GM23338 (cell line): ENCODE measurements around the gene MYL5. TPM values are rescaled to one million over a fixed set of nuclear protein-coding genes. Genes with fewer than 3 reads are reported as not detected.

Source experiments
- ATAC-seq: fragments of 200-7000 bp; cut with Tn5 transposase; 3 replicates; pipeline ENCODE4 v1.9.1; 2020
- DNase-seq: peaks from one replicate; pipeline ENCODE4 v3.0.0-alpha.2; 2015; ENCODE audit warnings: low spot score
- H2AFZ ChIP-seq: fragments of 200-600 bp; sonication (generic); 2 replicates; pipeline ENCODE4 v1.8.0; 2016; ENCODE audit warnings: antibody characterized with exemption, mild to moderate bottlenecking, moderate library complexity
- H3F3A ChIP-seq: fragments of 200-600 bp; sonication (generic); replicated peaks from 2 replicates; pipeline ENCODE4 v1.8.0; 2017; ENCODE audit warnings: antibody characterized with exemption, mixed run types, low read depth
- H3K27ac ChIP-seq: fragments of 200-600 bp; sonication (generic); 2 replicates; pipeline ENCODE4 v1.6.1; 2016; ENCODE audit warnings: low read depth
- H3K27me3 ChIP-seq: fragments of 200-600 bp; sonication (generic); 2 replicates; pipeline ENCODE4 v1.8.0; 2016; ENCODE audit warnings: mild to moderate bottlenecking, mixed run types, moderate library complexity; ENCODE audit not compliant: insufficient read depth
- H3K36me3 ChIP-seq: fragments of 200-600 bp; sonication (generic); 2 replicates; pipeline ENCODE4 v1.8.0; 2016; ENCODE audit warnings: mild to moderate bottlenecking; ENCODE audit not compliant: insufficient read depth
- H3K4me1 ChIP-seq: fragments of 200-600 bp; sonication (generic); 2 replicates; pipeline ENCODE4 v1.8.0; 2016; ENCODE audit warnings: mild to moderate bottlenecking, moderate library complexity; ENCODE audit not compliant: insufficient read depth
- H3K4me2 ChIP-seq: fragments of 200-600 bp; sonication (generic); 2 replicates; pipeline ENCODE4 v1.7.1; 2017; ENCODE audit warnings: mixed run types
- H3K4me3 ChIP-seq: fragments of 200-600 bp; sonication (generic); 2 replicates; pipeline ENCODE4 v1.6.1; 2016; ENCODE audit warnings: mixed run types
- H3K79me2 ChIP-seq: fragments of 200-600 bp; sonication (generic); replicated peaks from 2 replicates; pipeline ENCODE4 v1.8.0; 2017; ENCODE audit warnings: mild to moderate bottlenecking; ENCODE audit not compliant: insufficient read depth
- H3K9me2 ChIP-seq: fragments of 200-600 bp; sonication (generic); 2 replicates; pipeline ENCODE4 v1.8.0; 2017; ENCODE audit not compliant: insufficient read depth
- H4K20me1 ChIP-seq: fragments of 200-600 bp; sonication (generic); replicated peaks from 2 replicates; pipeline ENCODE4 v1.8.0; 2017; ENCODE audit warnings: mild to moderate bottlenecking; ENCODE audit not compliant: insufficient read depth
- H3K27ac Mint-ChIP-seq: 2 replicates; pipeline ENCODE4 v1.8.0; 2020; ENCODE audit warnings: inconsistent platforms, mild to moderate bottlenecking, moderate library complexity, mixed read lengths
- H3K27me3 Mint-ChIP-seq: 3 replicates; pipeline ENCODE4 v1.8.0; 2022; ENCODE audit warnings: low read depth, mild to moderate bottlenecking, moderate library complexity, mixed read lengths, inconsistent platforms; ENCODE audit not compliant: insufficient read depth, poor library complexity
- H3K36me3 Mint-ChIP-seq: 3 replicates; pipeline ENCODE4 v1.8.0; 2021; ENCODE audit warnings: low read depth, mild to moderate bottlenecking, inconsistent platforms, moderate library complexity, mixed read lengths
- H3K4me1 Mint-ChIP-seq: 3 replicates; pipeline ENCODE4 v1.8.0; 2020; ENCODE audit warnings: mild to moderate bottlenecking, inconsistent platforms, mixed read lengths
- H3K4me3 Mint-ChIP-seq: 3 replicates; pipeline ENCODE4 v1.8.0; 2021; ENCODE audit warnings: moderate library complexity, mild to moderate bottlenecking, inconsistent platforms, mixed read lengths
- H3K9me3 Mint-ChIP-seq: 3 replicates; pipeline ENCODE4 v1.8.0; 2020; ENCODE audit warnings: moderate library complexity, mild to moderate bottlenecking, inconsistent platforms, mixed read lengths
- CREB1 ChIP-seq: fragments of 250-450 bp; sonication (Bioruptor Pico); IDR thresholded peaks from 2 replicates; pipeline ENCODE4 v1.5.0; 2020; ENCODE audit warnings: low read depth, mild to moderate bottlenecking, moderate library complexity
- EZH2 ChIP-seq: fragments of 200-600 bp; sonication (generic); IDR thresholded peaks from one replicate; pipeline ENCODE4 v1.8.0; 2017; ENCODE audit warnings: antibody characterized with exemption, mild to moderate bottlenecking, low read depth; ENCODE audit not compliant: unreplicated experiment
- EZH2phosphoT487 ChIP-seq: fragments of 200-600 bp; sonication (generic); IDR thresholded peaks from one replicate; pipeline ENCODE4 v1.8.1; 2018; ENCODE audit warnings: antibody characterized with exemption; ENCODE audit not compliant: unreplicated experiment
- POLR2AphosphoS5 ChIP-seq: IDR thresholded peaks from 2 replicates; pipeline ENCODE4 v1.6.1; 2016; ENCODE audit warnings: antibody characterized with exemption, low read depth
- ZNF114 ChIP-seq: fragments of 250-450 bp; sonication (Bioruptor Pico); IDR thresholded peaks from 2 replicates; pipeline ENCODE4 v1.5.0; 2020; ENCODE audit warnings: mild to moderate bottlenecking, moderate library complexity
- ZNF331 ChIP-seq: fragments of 250-450 bp; sonication (Bioruptor Pico); IDR thresholded peaks from 2 replicates; pipeline ENCODE4 v1.5.0; 2020; ENCODE audit warnings: low read depth, mild to moderate bottlenecking, moderate library complexity
- polyA plus RNA-seq: library from polyadenylated mRNA; unstranded; fragments of >200 nt; fragmentation: Nextera tagmentation; extraction: Ambion mirVana; gene quantifications from 2 replicates; pipeline ENCODE4 v1.2.1, GENCODE V29; 2016
- total RNA-seq: library from RNA; depleted of rRNA; stranded (reverse); fragments of >200 nt; shearing (Covaris generic); gene quantifications from 2 replicates; pipeline ENCODE4 v1.2.3, GENCODE V29; 2014
- TF ChIP-seq, protein P1 (sequence below): fragments of 250-450 bp; sonication (Bioruptor Pico); IDR thresholded peaks from 2 replicates; pipeline ENCODE4 v1.5.0; 2020; ENCODE audit warnings: mild to moderate bottlenecking, moderate library complexity
- TF ChIP-seq, protein P2 (sequence below): IDR thresholded peaks from 2 replicates; pipeline ENCODE4 v1.6.1; 2016; ENCODE audit warnings: antibody characterized with exemption
- TF ChIP-seq, protein P3 (sequence below): IDR thresholded peaks from one replicate; pipeline ENCODE4 v1.6.1; 2018; ENCODE audit warnings: antibody characterized with exemption; ENCODE audit not compliant: unreplicated experiment

The MYL5 gene
- total and polyA plus RNA-seq, 2 experiments from 2014 or later, result 3.0 to 4.4 TPM

DNA sequence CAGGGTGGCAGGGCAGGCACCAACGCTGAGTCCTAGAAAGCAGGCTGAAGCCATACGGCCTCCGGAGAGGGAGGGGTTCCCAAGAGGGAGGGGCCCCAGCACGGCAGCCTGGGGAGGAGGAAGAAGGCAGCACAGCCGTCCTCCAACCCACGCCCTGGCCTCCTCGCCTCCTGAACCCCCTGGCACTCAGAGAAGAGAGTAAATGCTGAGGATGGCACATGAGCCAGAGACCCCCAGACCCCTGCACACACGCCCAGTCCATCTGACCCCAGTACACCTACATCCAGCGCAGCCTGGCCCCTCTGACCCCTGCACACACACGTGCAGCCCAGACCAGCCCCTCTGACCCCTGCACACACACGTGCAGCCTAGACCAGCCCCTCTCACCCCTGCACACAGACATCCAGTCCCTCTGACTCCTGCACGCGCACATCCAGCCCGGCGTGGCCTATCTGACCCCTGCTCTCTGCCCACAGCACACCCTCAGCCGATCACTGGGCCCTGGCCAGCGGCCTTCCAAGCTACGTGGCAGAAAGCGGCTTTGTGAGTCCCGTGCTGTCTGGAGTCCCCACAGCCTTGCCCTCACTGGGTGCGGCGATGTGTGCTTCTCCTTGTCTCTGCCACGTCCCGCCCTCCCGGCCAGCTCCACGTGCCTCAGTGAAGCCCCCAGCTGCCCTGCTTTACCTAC, 18.7 kb upstream of the MYL5 start (continued):
- TF ChIP-seq, protein P1, sequence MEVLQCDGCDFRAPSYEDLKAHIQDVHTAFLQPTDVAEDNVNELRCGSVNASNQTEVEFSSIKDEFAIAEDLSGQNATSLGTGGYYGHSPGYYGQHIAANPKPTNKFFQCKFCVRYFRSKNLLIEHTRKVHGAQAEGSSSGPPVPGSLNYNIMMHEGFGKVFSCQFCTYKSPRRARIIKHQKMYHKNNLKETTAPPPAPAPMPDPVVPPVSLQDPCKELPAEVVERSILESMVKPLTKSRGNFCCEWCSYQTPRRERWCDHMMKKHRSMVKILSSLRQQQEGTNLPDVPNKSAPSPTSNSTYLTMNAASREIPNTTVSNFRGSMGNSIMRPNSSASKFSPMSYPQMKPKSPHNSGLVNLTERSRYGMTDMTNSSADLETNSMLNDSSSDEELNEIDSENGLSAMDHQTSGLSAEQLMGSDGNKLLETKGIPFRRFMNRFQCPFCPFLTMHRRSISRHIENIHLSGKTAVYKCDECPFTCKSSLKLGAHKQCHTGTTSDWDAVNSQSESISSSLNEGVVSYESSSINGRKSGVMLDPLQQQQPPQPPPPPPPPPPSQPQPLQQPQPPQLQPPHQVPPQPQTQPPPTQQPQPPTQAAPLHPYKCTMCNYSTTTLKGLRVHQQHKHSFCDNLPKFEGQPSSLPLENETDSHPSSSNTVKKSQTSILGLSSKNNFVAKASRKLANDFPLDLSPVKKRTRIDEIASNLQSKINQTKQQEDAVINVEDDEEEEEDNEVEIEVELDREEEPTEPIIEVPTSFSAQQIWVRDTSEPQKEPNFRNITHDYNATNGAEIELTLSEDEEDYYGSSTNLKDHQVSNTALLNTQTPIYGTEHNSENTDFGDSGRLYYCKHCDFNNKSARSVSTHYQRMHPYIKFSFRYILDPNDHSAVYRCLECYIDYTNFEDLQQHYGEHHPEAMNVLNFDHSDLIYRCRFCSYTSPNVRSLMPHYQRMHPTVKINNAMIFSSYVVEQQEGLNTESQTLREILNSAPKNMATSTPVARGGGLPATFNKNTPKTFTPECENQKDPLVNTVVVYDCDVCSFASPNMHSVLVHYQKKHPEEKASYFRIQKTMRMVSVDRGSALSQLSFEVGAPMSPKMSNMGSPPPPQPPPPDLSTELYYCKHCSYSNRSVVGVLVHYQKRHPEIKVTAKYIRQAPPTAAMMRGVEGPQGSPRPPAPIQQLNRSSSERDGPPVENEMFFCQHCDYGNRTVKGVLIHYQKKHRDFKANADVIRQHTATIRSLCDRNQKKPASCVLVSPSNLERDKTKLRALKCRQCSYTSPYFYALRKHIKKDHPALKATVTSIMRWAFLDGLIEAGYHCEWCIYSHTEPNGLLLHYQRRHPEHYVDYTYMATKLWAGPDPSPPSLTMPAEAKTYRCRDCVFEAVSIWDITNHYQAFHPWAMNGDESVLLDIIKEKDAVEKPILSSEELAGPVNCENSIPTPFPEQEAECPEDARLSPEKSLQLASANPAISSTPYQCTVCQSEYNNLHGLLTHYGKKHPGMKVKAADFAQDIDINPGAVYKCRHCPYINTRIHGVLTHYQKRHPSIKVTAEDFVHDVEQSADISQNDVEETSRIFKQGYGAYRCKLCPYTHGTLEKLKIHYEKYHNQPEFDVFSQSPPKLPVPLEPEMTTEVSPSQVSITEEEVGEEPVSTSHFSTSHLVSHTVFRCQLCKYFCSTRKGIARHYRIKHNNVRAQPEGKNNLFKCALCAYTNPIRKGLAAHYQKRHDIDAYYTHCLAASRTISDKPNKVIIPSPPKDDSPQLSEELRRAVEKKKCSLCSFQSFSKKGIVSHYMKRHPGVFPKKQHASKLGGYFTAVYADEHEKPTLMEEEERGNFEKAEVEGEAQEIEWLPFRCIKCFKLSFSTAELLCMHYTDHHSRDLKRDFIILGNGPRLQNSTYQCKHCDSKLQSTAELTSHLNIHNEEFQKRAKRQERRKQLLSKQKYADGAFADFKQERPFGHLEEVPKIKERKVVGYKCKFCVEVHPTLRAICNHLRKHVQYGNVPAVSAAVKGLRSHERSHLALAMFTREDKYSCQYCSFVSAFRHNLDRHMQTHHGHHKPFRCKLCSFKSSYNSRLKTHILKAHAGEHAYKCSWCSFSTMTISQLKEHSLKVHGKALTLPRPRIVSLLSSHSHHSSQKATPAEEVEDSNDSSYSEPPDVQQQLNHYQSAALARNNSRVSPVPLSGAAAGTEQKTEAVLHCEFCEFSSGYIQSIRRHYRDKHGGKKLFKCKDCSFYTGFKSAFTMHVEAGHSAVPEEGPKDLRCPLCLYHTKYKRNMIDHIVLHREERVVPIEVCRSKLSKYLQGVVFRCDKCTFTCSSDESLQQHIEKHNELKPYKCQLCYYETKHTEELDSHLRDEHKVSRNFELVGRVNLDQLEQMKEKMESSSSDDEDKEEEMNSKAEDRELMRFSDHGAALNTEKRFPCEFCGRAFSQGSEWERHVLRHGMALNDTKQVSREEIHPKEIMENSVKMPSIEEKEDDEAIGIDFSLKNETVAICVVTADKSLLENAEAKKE, result no peak
- TF ChIP-seq POLR2AphosphoS5, result no peak
- TF ChIP-seq EZH2, result no peak

DNA sequence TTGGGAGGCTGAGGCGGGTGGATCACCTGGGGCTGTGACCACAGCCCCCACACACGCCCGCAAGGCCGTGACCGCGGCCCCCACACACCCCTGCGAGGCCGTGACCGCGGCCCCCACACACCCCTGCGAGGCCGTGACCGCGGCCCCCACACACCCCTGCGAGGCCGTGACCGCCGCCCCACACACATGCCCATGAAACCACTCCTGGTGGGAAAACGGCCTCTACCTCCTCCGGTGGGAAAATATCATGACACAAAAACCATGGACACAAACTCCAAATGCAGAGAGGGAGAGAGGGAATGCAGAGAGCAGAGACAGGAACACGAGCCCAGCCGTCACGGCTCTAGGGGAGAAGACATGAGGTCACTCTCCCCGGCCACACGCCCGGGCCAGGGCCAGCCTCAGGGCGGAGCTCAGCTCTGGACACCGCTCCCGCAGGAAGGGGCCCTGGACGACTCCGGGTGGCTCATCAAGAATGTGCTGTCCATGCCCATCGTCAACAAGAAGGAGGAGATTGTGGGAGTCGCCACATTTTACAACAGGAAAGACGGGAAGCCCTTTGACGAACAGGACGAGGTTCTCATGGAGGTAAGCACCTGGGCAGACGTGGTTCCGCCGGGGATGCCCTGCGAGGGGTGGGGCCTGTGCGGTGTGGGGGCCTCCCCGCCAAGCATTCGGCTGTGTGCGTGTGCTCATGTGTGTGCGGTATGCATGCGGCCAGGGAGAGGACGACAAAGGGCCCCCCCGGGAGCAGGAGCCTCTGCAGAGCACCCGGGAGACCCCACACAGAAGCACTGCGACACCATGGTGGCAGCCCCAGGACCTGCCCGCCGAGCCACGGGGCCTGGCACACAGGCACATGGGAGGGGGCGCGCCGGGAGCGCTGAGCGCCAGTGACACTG, 17.7 kb upstream of the MYL5 start:
- no peaks in the 10 kb centered on the region for H3K27me3 ChIP-seq
- peaks cover 10% of the 10 kb centered on the region for H3K27me3 Mint-ChIP-seq

More for the DNA sequence above, 17.7 kb upstream of the MYL5 start:
- 0 out of 2 replicates have a peak, but pooled peaks cover 2% of the 10 kb centered on the region for H3F3A ChIP-seq
- H3K36me3 ChIP-seq, result no peaks in the 10 kb centered on the region
- no peaks in the 10 kb centered on the region; the same call in 2 of the 3 replicates for H3K9me3 Mint-ChIP-seq
- no peak overlapping the region for H3K27ac Mint-ChIP-seq
- H3K79me2 ChIP-seq, result no peaks in the 10 kb centered on the region
- no peak overlapping the region for H3K4me3 ChIP-seq
- H3K4me3 Mint-ChIP-seq, result no peak overlapping the region
- TF ChIP-seq ZNF331 (CRISPR knock-in tag) (no peak), CREB1 (CRISPR knock-in tag) (no peak), EZH2phosphoT487 (no peak), POLR2AphosphoS5 (no peak), ZNF114 (no peak)
- TF ChIP-seq, protein P2, sequence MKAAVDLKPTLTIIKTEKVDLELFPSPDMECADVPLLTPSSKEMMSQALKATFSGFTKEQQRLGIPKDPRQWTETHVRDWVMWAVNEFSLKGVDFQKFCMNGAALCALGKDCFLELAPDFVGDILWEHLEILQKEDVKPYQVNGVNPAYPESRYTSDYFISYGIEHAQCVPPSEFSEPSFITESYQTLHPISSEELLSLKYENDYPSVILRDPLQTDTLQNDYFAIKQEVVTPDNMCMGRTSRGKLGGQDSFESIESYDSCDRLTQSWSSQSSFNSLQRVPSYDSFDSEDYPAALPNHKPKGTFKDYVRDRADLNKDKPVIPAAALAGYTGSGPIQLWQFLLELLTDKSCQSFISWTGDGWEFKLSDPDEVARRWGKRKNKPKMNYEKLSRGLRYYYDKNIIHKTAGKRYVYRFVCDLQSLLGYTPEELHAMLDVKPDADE, result no peak
- TF ChIP-seq, protein P3, sequence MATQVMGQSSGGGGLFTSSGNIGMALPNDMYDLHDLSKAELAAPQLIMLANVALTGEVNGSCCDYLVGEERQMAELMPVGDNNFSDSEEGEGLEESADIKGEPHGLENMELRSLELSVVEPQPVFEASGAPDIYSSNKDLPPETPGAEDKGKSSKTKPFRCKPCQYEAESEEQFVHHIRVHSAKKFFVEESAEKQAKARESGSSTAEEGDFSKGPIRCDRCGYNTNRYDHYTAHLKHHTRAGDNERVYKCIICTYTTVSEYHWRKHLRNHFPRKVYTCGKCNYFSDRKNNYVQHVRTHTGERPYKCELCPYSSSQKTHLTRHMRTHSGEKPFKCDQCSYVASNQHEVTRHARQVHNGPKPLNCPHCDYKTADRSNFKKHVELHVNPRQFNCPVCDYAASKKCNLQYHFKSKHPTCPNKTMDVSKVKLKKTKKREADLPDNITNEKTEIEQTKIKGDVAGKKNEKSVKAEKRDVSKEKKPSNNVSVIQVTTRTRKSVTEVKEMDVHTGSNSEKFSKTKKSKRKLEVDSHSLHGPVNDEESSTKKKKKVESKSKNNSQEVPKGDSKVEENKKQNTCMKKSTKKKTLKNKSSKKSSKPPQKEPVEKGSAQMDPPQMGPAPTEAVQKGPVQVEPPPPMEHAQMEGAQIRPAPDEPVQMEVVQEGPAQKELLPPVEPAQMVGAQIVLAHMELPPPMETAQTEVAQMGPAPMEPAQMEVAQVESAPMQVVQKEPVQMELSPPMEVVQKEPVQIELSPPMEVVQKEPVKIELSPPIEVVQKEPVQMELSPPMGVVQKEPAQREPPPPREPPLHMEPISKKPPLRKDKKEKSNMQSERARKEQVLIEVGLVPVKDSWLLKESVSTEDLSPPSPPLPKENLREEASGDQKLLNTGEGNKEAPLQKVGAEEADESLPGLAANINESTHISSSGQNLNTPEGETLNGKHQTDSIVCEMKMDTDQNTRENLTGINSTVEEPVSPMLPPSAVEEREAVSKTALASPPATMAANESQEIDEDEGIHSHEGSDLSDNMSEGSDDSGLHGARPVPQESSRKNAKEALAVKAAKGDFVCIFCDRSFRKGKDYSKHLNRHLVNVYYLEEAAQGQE, result no peak
- H3K9me2 ChIP-seq, result no peaks in the 10 kb centered on the region
- H3K27ac ChIP-seq, result no peak overlapping the region
- no peaks in the 10 kb centered on the region; the same call in 2 of the 3 replicates for H3K4me1 Mint-ChIP-seq
- no peaks in the 10 kb centered on the region for H3K4me1 ChIP-seq
- H3K36me3 Mint-ChIP-seq, result peaks cover 12% of the 10 kb centered on the region
- DNase-seq (no peak), ATAC-seq (no peak)
- H4K20me1 ChIP-seq, result no peaks in the 10 kb centered on the region; the same call in 1 of the 2 replicates
- no peak overlapping the region for H3K4me2 ChIP-seq
- no peak overlapping the region for H2AFZ ChIP-seq
